HG03175 (cell line): ENCODE data around the gene SYT15.
A peak's percentile ranks its signal among the peaks of the same experiment; 100 is the strongest.
"Not testable (repeated sequence)": the region's sequence is repeated elsewhere in the genome, so short reads cannot be mapped to it uniquely, and the experiment has no call there.

ENCODE experiments used
- ATAC-seq: cut with Tn5 transposase; IDR thresholded peaks from one replicate; pipeline ENCODE4 v1.9.1; 2021; ENCODE audit warnings: mild to moderate bottlenecking, moderate library complexity; ENCODE audit not compliant: unreplicated experiment

Gene SYT15

DNA sequence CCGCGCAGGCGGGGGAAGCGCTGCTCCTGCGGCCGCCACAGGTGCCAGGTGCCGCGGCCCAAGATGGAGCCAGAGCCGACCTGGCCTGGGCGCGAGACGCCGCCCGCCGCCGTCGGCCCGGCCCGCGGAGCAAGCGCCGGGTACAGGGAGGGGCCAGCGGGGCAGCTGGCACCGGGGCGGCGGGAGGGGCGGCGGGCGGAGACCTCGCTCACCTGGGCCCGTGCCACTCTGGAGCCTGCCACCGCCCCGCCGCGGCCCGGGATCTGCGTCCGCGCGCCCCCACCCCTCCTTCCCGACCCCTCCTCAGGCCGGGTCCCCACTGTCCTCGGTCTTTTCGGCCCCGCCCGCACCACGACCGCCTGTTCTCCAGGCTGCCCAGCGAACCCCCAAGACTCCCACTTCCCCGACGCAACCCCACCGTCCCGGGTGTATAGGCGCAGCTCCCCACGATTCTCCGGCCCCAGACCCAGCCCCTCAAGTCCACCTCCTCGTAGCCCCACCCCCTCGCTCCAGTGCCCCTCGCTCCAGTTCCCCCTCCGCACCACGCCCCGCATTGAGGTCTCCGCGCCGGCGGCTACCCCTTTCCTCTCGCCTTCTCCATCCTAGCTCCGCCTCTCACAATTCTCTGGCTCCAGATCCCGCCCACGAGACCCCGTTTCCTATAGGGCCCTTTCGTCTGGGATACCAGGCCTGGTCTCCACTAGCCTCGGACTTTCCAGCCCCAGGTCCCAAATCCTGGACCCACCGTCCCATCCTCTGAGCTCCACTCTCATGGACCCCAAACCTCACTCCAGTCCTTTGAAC lies 22.2 kb upstream of the SYT15 start, which contains the start of gene GPRIN2:
TSS of gene GPRIN2 (minus strand) at position 144 of the 804 bp plus-strand sequence. CDS start 5,922 bp downstream, outside the sequence.
- no peak for ATAC-seq

DNA sequence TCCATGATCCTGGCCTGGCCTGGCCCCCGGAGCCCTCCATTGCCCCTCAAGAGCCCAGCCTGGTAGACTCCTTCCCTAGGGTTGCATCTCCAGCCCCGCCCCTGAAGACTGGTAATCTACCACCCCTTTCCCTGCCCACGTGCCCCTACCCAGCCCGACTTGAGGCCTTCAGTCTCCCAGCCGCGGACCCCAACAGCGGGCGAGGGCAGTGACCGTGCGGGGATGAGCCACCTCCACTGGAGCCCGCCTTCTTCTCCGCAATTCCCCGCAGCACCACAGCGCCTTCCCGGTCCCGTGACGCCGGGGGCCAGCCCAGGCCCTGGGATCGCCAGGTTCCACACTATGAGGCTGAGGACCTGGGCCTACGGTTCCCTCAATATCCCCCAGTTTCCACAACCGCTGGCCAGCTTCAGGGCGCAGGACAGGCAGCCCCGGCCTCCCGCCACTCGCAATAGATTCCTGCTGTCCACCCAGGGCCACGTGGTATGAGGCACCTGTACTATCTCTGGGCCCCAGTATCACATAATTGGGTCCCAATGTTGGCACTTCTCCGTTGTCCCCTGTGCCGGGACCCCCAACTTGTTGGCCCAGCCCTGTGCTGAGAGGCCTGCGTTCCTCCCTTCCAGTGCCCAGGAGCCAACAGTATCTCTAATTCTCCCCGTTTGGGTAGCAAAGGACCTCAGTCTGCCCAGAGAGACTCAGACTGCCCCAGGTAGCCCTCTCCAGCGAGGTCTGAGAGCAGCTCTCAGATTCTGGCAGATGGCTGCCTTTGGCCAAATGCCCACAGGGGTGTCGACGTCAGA lies 21.4 kb upstream of the SYT15 start:
- ATAC-seq, result no peak

DNA sequence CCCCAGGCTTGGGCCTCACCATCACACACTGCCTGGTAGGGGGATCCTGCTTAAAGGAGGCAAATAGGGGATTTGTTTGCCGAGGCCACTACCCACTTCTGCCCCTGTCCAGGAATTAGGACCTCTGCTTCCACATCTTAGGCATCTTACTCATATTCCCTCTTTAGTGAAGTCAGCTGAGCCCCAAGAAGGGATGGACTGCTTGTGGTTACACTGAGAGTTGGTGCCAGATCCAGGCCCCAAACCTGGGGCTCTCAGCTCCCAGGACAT lies 20.9 kb upstream of the SYT15 start:
- ATAC-seq, result no peak

DNA sequence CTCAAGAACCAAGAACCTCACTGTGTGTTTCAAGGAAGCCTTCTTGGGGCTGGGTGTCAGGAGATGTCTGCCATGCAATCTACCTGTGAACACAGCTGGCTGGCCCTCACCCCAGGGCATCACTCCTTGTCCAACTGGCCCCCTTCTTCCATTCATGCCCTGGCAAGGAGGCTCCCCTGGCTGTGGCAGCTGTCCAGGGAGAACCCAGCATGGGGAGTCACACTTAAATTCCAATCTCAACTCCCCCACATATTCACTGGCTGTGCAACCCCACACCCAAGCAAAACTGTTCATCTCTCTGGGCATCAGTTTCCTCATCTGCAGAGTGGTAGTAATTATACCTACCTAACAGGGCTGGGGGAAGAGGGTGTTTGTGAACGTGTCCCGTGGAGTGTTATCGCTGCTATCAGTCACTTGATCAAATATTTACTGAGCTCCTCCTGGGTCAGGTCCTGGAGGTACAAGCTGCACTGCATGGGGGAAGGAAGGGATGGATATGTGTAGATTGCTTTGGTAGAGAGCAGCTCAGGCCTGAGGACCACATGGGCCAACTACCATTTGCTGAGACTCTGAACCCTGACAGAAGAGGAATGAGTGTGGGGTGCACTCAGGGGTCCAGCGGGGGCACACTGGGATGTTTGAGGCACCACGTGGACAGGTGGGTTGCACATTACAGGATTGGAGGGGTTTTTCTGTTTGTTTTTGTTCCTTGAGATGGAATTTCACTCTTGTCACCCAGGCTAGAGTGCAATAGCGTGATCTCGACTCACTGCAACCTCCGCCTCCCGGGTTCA lies 20.3 kb upstream of the SYT15 start:
- no peak for ATAC-seq

DNA sequence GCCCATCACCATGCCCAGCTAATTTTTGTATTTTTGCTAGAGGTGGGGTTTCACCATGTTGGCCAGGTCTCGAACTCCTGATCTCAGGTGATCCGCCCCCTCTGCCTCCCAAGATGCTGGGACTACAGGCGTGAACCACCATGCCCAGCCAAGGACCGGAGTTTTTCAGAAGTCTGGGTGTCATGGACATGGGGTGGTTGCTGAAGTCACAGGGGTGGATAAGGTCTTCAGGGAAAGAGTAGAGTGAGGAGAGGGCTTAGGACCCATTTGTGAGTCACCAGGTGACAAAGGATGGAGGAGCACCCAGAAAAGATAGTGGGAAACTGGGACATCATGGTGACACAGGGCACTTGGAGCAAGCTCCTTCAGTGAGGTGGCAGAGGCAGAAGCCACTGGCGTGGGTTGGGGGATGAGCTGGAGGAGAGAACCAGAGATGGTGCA lies 19.7 kb upstream of the SYT15 start:
- ATAC-seq, result no peak

DNA sequence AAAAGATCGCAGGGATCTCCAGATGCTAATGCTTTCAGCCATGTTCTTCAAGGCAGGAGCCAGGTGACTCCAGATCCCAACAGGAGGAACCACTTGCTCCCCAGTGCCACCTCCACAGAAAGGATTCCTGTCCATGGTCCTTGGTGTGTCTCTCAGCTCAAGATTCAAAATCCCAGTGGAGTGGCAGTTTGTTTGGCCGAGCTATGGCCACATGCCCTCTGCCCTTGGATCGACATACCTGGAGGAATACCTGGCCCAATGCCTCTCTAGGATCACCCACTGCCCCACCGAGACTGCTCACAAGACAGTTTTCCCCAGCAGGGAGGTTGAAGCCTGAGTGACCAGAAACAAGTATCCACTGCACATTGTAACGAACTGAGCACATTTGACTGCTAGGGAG lies 18.5 kb upstream of the SYT15 start:
- ATAC-seq, result no peak

DNA sequence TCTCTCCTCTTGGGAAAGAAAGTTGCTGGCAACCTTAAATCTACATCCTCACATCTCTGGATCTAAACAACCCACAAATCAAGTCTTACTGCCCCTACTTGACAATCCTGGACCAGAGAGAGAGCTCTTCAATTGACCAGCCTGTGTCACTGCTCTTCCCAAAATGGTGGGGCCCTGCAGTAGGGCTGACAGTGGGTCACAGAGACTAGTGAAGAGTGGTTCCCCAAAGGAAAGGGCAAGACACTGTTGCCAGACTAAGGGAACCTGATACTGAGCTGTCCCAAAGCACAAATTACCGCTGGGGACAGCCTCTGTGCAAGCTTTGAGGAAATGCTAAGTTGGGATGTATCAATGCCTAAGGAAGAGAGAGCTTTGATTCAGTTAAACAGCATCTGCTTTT lies 18.0 kb upstream of the SYT15 start:
- no peak for ATAC-seq

DNA sequence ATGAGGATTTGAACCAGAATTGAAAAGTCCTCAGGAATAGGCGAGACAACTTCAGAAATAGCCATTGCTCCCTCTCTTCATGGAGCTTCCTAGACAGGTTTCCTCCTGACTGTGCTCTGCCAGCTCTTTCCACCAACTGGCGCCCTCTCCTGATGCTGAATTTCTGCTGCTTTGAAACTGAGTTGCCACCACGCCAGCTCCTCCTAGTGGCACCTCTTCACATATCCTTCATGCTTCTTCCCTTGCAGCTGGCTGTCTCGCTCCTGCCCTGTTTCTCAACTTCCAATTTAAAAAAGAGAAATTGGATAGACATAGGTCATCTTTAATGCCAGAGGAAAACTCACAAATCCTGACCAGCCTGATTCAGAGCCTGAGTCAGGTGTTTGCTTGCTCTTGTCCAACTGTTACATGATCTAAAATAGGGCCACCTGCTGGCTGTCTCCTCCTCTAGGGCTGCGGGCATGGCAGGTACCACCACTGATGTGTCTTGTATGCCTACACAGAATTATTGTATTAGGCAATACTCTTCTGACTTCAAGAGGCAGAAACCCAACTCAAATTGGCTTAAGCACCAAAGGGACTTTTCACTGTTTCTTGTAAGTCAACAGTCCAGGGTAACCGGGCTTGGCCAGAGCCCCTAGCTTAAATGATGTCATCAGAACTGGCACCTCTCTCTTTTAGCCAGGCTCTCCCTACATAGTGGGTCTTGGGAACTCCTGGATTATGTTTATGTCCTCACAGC lies 13.2 kb upstream of the SYT15 start:
- ATAC-seq, result peak; percentile 66

DNA sequence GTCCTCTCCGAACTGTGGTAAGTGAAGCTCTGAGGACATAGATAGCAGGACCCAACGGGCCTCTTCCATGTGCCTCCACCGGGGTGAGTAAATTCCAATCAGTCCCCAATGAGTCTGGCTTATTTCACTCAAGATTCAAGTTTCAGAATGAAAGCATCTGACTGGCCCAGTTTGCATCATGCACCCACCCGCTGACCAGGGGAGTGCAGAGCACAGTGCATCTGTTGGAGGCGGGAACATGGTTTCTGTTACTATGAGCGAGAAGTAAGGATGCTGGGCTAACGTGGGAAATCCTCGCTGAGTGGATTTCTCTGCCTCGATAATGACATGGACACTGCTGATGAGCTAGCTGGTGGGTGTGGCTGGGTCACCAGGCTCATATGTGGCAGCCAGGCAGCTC lies 11.8 kb upstream of the SYT15 start:
- not testable (repeated sequence) for ATAC-seq

DNA sequence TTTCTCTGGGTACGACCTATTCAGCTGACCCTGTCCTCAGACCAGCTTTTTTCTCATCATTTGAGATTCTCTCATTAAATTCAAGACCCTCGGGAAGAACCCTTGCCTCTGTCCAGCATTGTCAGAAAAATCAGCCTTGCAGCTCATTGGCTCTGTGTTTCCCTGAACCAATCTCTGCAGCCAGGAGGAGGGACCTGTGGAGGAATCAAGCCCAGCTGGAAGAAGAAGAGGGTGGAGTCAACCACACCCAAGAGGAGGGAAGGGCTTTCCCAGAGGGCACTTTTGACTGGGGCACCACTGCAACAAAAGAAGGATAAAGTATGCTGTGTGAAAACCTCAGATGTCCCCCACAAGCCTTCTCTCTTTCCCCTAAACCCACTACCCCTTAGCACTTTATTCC lies 8.3 kb upstream of the SYT15 start:
- not testable (repeated sequence) for ATAC-seq

DNA sequence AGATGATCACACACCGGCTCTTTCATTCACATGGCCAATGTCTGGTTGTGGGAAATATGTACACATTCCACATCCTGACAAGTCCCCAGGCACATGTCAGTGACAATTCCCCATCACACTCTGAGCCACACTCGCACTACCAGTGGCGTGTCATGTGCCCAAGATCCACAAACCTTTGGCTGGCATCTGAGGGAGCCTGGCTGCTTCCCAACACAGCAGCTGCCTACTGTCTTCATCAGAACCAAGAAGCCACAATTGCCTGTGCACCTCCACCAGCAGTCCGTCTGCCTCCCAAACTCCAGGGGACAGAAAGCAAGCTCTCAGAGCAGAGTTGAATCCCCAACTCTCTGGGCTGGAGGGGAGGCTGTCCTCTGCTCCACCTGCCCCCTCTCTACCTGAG lies 6.2 kb upstream of the SYT15 start:
- not testable (repeated sequence) for ATAC-seq

DNA sequence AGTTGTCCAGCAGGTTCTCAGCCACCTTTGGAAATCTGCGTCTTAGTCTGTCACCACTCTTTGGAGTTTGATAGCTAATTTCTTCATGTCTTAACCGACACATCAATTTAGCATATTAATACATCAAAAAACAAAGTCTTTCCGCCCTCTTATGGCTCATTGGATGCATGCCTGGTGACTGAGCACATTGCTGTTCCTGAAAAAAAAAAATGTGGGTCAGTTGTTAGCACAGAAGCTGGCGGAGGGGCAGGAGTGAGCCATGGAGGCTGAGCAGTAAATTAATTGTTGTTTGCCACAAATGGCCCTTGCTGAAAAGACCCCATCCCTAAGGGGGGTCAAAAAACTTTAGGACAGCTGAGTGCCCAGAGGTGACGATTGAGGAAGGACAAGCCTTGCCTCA lies 5.6 kb upstream of the SYT15 start:
- ATAC-seq, result not testable (repeated sequence)

DNA sequence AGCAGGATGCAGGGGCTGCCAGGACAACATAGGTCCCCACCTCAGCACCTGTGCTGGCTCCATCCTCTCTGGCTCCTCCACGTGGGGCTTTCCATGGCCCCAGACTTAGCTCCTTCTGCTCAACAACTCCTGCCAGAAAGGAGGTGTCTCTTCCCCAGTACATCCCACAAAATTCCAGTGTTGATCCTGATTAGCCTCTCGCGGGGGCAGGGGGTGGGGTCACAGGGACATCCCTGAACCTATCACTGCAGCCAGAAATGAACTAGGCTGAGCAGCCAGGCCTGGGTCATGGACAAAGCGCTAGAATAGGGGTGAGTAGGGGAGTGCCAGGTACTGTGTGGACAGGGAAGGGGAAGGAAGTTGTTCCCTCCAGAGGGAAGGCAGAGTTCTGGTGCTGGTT lies 5.0 kb upstream of the SYT15 start:
- ATAC-seq, result not testable (repeated sequence)

DNA sequence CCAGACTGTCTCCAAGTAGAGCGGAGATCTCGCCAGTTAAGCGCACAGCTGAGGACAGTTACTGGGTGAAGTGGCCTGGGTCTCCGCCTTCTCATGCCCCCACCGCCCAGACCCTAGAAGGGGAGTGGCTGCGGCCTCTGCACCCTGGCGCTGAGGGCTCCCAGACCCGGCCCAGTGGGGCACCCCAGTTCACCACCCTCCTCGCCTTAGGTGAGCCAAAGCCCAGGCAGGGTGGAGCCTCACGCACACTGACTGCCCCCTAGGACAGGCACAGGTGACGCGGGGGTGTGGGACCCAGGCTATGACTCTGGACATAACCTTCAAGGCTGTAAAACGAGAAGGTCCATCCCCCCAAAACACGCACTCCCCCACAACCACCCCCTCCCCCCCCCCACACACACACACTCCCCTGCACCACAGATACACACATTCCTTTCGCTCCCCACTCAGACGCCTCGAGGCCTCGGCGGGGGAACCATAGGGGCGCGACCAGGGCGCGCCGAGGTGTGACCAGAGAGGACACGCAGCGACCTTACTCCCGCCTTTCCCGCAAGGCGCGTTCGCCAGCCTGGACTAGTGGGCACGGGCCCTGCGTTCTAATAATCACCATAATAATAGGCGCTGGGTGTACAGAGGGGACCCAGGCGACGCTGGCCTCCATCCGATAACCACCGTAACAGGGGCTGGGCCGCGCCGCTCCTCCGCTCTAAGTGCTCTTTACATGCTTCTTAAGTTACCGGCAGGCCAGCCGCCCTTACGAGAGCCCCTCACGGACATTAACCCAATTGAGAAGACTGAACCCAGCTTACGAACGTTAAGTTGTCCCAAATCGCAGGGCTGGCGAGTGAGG lies 1.1 kb upstream of the SYT15 start:
- not testable (repeated sequence) for ATAC-seq

DNA sequence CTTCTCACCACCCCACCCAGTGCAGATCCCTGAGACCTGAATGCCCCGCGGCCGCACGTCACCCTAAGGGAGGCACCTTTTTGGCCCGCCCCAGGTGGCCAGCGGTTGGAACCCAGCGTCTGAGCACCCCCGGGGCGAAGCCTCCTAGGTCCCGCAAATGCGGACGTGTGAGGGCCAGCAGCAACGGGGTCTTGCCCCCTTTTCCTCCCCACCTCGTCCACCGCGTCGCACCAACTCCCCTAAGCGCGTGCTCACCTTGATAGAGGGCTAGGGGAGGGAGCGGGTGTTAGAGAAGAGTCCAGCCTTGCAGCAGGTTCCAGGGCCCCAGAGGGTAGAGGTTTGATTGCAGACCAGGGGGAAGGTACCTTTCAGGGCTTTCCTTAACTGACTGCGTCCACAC lies 450 bp downstream of the SYT15 start:
- not testable (repeated sequence) for ATAC-seq

DNA sequence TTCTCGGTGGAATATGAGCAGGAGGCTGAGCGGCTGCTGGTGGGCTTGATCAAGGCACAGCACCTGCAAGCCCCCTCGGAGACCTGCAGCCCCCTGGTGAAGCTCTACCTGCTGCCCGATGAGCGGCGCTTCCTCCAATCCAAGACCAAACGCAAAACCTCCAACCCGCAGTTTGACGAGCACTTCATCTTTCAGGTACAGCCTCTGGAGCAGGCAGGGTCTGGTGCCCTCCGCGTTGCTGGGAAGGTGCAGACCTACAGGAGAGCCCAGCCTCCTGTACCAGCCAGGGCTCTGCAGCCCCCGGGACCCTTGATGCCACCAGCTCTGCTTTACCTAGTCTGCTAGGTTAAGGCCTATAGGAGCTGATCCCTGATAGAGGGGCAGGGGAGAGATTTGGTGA lies 3.1 kb downstream of the SYT15 start:
- ATAC-seq, result not testable (repeated sequence)

DNA sequence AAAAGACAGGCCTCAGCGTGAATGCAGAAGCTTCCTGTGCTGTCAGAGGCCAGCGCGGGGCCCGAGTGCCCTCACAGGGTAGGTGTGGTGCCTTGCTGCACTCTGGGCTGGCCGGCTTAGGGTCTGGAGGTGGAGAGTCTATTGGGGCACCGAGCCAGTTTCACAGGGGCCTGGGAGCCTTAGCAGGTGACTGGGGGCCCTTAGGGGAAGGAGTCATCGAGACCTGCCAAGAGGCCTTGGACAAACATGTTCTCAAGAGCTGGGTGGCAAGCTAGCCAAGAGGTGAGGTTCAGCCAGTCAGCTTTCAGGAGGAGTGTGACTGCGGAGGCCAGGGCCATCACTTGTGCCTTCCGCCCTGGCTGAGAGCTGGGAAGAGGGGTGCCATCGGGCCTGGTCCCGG lies 3.6 kb downstream of the SYT15 start:
- ATAC-seq, result not testable (repeated sequence)

DNA sequence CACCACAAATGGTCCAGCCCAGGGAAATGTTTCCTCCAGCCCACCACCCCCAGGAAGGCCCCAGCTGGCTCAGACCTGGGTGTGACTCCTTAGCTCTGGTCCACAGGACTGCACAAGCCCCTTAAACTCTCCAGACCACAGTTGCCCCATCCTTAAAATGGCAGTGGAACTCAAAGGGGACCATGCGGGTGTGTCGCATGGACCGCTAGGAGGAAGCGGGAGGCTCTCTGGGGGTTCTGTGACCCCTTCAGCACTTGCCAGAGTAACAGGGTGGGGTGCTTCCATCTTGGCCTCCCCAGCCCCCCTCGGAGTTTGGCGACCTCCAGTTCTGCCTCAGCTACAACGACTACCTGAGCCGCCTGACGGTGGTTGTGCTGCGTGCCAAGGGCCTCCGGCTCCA lies 5.3 kb downstream of the SYT15 start:
- ATAC-seq, result not testable (repeated sequence)

DNA sequence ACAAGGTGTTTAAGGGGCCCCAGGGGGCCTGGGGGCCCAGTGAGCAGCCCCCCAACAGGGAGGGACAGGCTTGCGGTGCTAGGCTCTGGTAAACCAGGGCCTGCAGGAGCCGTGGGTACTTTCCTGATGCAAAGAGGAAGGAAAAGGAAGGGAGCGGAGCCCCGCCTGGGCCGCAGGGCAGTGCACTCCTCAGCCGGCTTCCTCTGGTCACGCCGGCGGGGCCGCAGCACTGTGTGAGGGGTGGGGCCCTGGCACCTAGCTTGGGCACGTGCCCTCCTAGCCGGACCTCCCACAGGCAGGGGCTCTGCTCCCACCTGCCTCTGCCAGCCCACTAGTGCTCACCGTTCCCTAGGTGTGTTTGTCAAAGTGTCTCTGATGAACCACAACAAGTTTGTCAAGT lies 6.3 kb downstream of the SYT15 start:
- not testable (repeated sequence) for ATAC-seq

DNA sequence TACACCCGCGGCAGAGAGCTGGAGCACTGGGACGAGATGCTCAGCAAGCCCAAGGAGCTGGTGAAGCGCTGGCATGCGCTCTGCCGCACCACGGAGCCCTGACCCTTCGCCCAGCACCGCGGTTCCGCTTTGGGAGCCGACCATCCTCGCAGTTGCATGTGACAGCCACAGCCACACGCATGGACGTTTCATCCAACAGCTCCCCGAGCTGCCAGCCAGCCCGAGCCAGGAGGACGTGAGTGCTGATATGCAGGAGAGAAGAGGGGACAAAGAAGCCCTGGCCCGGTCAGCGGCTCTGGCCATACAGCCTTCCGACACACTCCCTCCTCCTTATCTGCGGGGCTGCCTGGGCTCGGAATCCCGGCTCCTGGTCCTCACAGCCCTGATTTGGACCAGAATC lies 8.6 kb downstream of the SYT15 start:
- ATAC-seq, result not testable (repeated sequence)
